Liver (tissue), 3 donors: ENCODE measurements around the gene NAV2.

Experiments
- EGR1 ChIP-seq, 2 donors: IDR thresholded peaks; 2 replicates each; pipeline ENCODE4 v1.6.1; 2016 to 2018; ENCODE audit warnings: antibody characterized with exemption in 2 of 2, low read depth in 2 of 2
- FOXA1 ChIP-seq: IDR thresholded peaks from 2 replicates; pipeline ENCODE4 v1.6.1; 2016; ENCODE audit warnings: antibody characterized with exemption
- FOXA2 ChIP-seq: IDR thresholded peaks from 2 replicates; pipeline ENCODE4 v1.6.1; 2016; ENCODE audit warnings: antibody characterized with exemption
- HNF4G ChIP-seq: IDR thresholded peaks from 2 replicates; pipeline ENCODE4 v1.6.1; 2016; ENCODE audit warnings: antibody characterized with exemption
- NR2F2 ChIP-seq: IDR thresholded peaks from 2 replicates; pipeline ENCODE4 v1.6.1; 2016; ENCODE audit warnings: antibody characterized with exemption
- RXRA ChIP-seq, 2 donors: IDR thresholded peaks; 2 replicates each; pipeline ENCODE4 v1.6.1; 2017 to 2018; ENCODE audit warnings: antibody characterized with exemption in 2 of 2, mild to moderate bottlenecking in 1 of 2
- SP1 ChIP-seq: IDR thresholded peaks from 2 replicates; pipeline ENCODE4 v1.6.1; 2018; ENCODE audit warnings: antibody characterized with exemption, mild to moderate bottlenecking
- TAF1 ChIP-seq: conservative IDR thresholded peaks from 2 replicates; pipeline ENCODE4 v1.6.1; 2016; ENCODE audit warnings: antibody characterized with exemption, mild to moderate bottlenecking
- YY1 ChIP-seq: IDR thresholded peaks from 2 replicates; pipeline ENCODE4 v1.6.1; 2016; ENCODE audit warnings: antibody characterized with exemption, mild to moderate bottlenecking
- TF ChIP-seq, protein P1 (sequence below): fragments of 150-350 bp; IDR thresholded peaks from 2 replicates; pipeline ENCODE4 v1.5.1; 2017; ENCODE audit warnings: improper control_type of control experiment, low read depth, low read length; ENCODE audit not compliant: missing input control
- TF ChIP-seq, protein P2 (sequence below): IDR thresholded peaks from 2 replicates; pipeline ENCODE4 v1.6.1; 2016; ENCODE audit warnings: antibody characterized with exemption
- TF ChIP-seq, protein P3 (sequence below): IDR thresholded peaks from 2 replicates; pipeline ENCODE4 v1.6.1; 2016; ENCODE audit warnings: antibody characterized with exemption, mild to moderate bottlenecking
- donor health status: healthy.
- donor health status: healthy.

DNA sequence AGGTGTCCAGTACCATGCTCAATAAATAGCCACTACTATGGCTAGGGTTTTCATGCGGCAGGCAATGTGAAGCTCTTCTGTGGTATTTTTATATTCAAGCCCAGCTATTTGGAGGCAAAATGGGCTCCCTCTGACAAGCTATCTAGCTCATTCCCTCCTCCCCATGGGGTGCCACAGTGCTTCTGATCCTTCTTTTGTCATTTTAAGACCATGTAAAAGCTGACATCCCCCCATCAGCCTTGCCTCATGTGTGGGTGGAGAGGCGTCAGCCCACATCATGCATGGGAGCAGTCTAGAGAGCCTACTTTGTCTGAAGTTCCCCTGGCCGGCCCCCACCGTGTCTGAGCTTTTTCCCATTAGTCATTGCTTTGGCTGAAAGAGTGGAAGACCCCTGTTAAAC, 59.8 kb downstream of the NAV2 start:
- TF ChIP-seq, protein P1, sequence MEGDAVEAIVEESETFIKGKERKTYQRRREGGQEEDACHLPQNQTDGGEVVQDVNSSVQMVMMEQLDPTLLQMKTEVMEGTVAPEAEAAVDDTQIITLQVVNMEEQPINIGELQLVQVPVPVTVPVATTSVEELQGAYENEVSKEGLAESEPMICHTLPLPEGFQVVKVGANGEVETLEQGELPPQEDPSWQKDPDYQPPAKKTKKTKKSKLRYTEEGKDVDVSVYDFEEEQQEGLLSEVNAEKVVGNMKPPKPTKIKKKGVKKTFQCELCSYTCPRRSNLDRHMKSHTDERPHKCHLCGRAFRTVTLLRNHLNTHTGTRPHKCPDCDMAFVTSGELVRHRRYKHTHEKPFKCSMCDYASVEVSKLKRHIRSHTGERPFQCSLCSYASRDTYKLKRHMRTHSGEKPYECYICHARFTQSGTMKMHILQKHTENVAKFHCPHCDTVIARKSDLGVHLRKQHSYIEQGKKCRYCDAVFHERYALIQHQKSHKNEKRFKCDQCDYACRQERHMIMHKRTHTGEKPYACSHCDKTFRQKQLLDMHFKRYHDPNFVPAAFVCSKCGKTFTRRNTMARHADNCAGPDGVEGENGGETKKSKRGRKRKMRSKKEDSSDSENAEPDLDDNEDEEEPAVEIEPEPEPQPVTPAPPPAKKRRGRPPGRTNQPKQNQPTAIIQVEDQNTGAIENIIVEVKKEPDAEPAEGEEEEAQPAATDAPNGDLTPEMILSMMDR, result no peak
- TF ChIP-seq, protein P2, sequence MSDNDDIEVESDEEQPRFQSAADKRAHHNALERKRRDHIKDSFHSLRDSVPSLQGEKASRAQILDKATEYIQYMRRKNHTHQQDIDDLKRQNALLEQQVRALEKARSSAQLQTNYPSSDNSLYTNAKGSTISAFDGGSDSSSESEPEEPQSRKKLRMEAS, result no peak
- TF ChIP-seq RXRA (IDR thresholded peaks at IDR 0.05), result no peak
- TF ChIP-seq EGR1 (IDR thresholded peaks at IDR 0.05; ENCODE audit: low read depth in 2 of 2), result no peak
- no peak for TF ChIP-seq TAF1
- TF ChIP-seq, protein P3, sequence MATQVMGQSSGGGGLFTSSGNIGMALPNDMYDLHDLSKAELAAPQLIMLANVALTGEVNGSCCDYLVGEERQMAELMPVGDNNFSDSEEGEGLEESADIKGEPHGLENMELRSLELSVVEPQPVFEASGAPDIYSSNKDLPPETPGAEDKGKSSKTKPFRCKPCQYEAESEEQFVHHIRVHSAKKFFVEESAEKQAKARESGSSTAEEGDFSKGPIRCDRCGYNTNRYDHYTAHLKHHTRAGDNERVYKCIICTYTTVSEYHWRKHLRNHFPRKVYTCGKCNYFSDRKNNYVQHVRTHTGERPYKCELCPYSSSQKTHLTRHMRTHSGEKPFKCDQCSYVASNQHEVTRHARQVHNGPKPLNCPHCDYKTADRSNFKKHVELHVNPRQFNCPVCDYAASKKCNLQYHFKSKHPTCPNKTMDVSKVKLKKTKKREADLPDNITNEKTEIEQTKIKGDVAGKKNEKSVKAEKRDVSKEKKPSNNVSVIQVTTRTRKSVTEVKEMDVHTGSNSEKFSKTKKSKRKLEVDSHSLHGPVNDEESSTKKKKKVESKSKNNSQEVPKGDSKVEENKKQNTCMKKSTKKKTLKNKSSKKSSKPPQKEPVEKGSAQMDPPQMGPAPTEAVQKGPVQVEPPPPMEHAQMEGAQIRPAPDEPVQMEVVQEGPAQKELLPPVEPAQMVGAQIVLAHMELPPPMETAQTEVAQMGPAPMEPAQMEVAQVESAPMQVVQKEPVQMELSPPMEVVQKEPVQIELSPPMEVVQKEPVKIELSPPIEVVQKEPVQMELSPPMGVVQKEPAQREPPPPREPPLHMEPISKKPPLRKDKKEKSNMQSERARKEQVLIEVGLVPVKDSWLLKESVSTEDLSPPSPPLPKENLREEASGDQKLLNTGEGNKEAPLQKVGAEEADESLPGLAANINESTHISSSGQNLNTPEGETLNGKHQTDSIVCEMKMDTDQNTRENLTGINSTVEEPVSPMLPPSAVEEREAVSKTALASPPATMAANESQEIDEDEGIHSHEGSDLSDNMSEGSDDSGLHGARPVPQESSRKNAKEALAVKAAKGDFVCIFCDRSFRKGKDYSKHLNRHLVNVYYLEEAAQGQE, result no peak
- TF ChIP-seq SP1, result no peak
- no peak for TF ChIP-seq YY1
- no peak for TF ChIP-seq FOXA2
- TF ChIP-seq FOXA1, result no peak
- no peak for TF ChIP-seq HNF4G
- TF ChIP-seq NR2F2, result no peak
